Right hindlimb (tissue), 1 donor: ENCODE data around the gene KIF26B.
"Not testable (repeated sequence)": the region's sequence is repeated elsewhere in the genome, so short reads cannot be mapped to it uniquely, and the experiment has no call there.

Experiments
- DNase-seq: peaks from one replicate; pipeline ENCODE4 v3.0.0-alpha.2; 2018

Gene KIF26B

GRCh38 chr1:245717611-245718010 lies 562.8 kb downstream of the KIF26B start:
- no peak for DNase-seq

DNA sequence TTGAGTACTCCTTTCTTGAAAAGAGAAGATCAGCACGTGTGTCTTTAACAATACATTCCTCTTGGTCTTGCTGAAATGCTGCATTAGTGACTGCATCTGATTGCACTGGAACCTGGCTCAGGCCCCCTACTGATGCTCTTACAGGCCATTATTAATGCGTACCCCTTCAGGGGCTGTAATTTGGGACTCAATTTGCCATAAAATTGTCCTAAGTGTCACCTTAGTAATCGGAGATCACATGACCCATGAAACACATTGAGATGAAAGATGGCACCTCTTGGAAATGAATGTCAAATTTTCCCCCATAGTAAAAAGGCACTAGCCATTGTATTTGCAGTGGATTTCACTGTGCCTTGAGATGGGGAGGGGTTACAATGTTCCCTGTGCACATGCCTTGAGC lies 563.3 kb downstream of the KIF26B start:
- no peak for DNase-seq

- no peak for DNase-seq
Observed at GRCh38 chr1:245718951-245719350, 564.2 kb downstream of the KIF26B start.

DNA sequence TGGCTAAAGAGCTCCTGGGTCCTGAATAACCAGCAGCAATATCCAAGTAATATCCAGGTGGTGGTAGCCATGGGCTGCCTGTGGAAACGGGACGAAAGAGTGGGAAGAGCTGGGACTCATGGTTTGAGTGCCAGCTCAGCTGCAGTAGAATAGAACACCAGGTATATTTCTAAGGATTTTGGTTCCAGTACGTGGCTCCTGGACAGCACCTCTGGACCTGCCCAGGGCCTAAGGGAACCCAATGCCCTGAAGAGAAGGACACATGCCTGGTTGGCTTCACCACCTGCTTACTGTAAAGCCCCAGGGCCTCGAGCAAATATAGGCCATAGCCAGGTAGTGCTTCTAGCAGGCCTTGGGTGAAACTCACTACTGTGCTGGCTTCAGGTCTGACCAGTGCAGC lies 566.7 kb downstream of the KIF26B start:
- no peak for DNase-seq

DNA sequence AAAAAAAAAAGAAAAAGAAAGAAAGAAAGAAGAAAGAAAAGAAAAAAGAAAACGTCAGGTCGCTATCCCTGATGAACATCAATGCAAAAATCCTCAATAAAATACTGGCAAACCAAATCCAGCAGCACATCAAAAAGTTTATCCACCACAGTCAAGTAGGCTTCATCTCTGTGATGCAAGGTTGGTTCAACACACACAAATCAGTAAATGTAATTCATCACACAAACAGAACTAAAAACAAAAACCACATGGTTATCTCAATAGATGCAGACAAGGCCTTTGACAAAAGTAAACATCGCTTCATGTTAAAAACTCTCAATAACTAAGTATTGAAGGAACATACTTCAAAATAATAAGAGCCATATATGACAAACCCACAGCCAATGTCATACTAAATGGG lies 573.2 kb downstream of the KIF26B start:
- DNase-seq = not testable (repeated sequence)

GRCh38 chr1:245730801-245731200 lies 576.0 kb downstream of the KIF26B start:
- no peak for DNase-seq

- not testable (repeated sequence) for DNase-seq
Observed at GRCh38 chr1:245740336-245740735, 585.6 kb downstream of the KIF26B start.

DNA sequence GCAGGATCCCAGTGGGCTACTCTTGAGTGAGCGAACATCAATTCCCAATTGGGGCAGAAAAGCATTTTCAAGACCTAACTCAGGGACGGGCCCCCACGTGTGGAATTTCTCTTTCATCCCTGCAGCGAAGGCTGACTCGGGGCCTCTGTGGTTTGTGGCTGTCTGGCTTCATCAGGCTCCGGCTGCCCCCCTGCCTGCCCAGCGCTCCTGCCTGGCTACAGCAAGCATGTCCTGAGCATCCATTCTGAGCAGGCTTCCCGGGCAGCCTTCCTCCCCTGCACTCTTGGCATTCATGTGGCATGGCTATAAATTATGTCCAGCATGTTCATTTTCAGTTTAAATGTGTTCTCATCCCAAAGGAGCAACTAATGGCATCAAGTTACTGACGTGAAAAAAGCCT lies 588.1 kb downstream of the KIF26B start:
- peak; percentile 34 for DNase-seq

GRCh38 chr1:245748240-245748639 lies 593.5 kb downstream of the KIF26B start:
- DNase-seq = no peak

DNA sequence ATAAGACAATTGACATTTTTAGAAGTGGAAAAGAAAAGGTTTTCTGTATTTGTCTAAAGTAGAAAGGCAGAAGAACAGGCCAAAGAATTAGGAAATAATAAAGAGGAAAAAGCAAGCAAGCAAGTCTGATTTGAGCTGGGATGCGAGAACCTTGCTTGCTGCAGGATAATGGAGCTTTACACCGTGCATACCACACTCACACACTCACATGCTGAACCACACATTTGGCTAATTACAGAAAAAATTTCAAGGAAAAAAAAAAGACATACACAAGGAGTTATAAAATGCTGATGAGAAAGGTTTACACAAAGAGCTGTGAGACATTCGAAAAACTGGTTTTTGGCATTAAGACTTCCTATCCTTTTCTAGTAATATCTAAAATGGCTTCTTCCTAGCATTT lies 593.9 kb downstream of the KIF26B start:
- DNase-seq = no peak

DNA sequence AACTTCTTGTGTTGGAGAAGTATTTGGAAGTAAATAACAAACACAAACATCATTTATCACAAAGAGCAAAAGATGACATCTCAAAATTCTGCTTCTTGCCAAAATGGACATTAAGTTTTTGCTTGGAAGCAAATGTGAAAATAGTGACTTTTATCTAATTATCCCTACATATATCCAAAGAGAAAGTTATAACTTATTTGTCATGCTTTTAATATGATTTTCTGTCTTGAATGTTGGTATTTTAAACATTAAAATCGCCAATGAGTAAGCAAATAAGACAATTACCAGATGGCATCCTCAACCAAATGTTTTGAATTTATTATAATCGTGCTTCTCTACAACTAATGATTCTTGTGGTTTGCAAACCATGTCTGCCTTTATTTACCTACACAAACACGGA lies 594.3 kb downstream of the KIF26B start:
- no peak for DNase-seq

DNA sequence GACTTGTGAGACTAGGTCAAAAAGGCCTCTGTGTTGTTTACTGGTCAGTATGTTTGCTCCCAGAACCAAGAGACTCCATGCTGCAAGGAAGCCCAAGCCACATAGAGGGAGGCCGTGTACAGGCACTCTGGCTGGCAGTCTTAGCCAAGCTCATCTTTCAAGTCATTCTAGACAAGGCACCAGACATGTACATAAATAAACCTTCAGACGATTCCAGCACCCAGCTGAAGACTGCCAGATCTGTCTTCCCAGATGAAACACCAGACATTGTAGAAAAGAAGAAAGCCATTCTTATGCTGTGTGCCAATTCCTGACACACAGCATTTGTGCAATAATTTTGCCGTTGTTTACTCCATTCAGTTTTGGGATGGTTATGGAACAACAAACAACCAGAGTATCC lies 595.5 kb downstream of the KIF26B start:
- no peak for DNase-seq

GRCh38 chr1:245751116-245751515 lies 596.3 kb downstream of the KIF26B start:
- no peak for DNase-seq

- no peak for DNase-seq
Observed at GRCh38 chr1:245751726-245752470, 597.1 kb downstream of the KIF26B start.

DNA sequence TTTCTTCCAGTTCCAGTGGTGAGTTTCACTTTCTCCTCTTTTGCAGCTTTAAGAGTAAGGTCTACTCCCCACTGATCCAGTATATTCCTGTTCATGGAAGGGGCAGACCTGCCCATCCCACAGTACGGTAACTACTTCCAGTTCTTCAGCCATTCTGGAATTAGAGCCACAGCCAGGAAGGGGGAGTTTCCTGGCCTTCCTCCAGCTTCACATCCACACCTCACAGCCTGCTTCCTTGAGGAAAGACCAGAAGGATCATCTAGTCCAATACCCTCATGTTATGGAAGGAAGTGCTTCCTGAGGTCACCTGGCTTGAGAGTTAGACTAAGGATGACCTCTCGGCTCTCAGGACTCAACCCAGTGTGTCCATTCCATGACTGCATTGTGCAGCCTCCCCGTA lies 597.8 kb downstream of the KIF26B start:
- no peak for DNase-seq

- no peak for DNase-seq
Observed at GRCh38 chr1:245753807-245754206, 599.0 kb downstream of the KIF26B start.

DNA sequence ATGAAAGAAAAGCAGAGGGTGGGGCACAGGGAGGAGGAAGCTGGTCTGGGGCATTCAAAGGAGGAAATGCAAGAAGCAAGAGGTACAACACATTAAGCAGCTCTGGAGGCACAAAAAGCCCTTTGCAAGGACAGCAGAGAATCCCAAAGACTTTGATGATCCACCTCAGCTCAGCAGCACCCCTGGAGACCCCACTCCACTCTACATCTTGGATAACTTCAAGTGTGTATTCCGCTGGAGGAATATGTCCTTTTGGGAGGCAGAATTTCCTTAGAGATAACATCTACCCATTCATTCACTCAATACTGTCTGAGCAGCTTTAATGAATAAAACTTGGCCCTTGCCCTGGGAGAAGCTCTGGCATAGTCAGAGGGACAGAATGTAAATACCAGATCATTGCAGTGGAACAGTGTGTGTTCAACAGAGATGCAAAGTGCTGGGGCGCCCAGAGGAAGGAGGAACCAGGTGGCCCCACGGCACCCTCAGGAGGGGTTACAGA lies 599.7 kb downstream of the KIF26B start:
- no peak for DNase-seq
